Smooth muscle cell (in vitro differentiated cells): Measurements from ENCODE around the gene HS2ST1. TPM values are rescaled to one million over a fixed set of nuclear protein-coding genes. Genes with fewer than 3 reads are reported as not detected.

Source experiments
- DNase-seq: peaks from one replicate; lab custom pipeline; 2025; ENCODE audit not compliant: unreplicated experiment; lab: John Stamatoyannopoulos, UW
- H2AFZ ChIP-seq: fragments of 200-600 bp; sonication (generic); 2 replicates; pipeline ENCODE4 v1.6.0; 2016; ENCODE audit warnings: antibody characterized with exemption, low read depth, mild to moderate bottlenecking
- H3F3A ChIP-seq: fragments of 200-600 bp; sonication (generic); 2 replicates; pipeline ENCODE4 v1.6.0; 2017; ENCODE audit warnings: antibody characterized with exemption, low read depth
- H3K27ac ChIP-seq: fragments of 200-600 bp; sonication (generic); 2 replicates; pipeline ENCODE4 v1.5.1; 2016; ENCODE audit warnings: low read depth, mild to moderate bottlenecking
- H3K27me3 ChIP-seq: fragments of 200-600 bp; sonication (generic); 2 replicates; pipeline ENCODE4 v1.6.1; 2016; ENCODE audit warnings: low read depth, mild to moderate bottlenecking
- H3K36me3 ChIP-seq: fragments of 200-600 bp; sonication (generic); 2 replicates; pipeline ENCODE4 v1.5.1; 2016; ENCODE audit warnings: low read depth
- H3K4me1 ChIP-seq: fragments of 200-600 bp; sonication (generic); 2 replicates; pipeline ENCODE4 v1.5.1; 2016; ENCODE audit warnings: low read depth
- H3K4me2 ChIP-seq: fragments of 200-600 bp; sonication (generic); 2 replicates; pipeline ENCODE4 v1.6.0; 2016; ENCODE audit warnings: mild to moderate bottlenecking
- H3K4me3 ChIP-seq: fragments of 200-600 bp; sonication (generic); 2 replicates; pipeline ENCODE4 v1.5.1; 2016; ENCODE audit warnings: mild to moderate bottlenecking
- H3K79me2 ChIP-seq: fragments of 200-600 bp; sonication (generic); 2 replicates; pipeline ENCODE4 v1.6.0; 2016; ENCODE audit warnings: low read depth, mild to moderate bottlenecking
- H3K9ac ChIP-seq: fragments of 200-600 bp; sonication (generic); 2 replicates; pipeline ENCODE4 v1.6.0; 2016; ENCODE audit warnings: low read depth
- H3K9me3 ChIP-seq: fragments of 200-600 bp; sonication (generic); replicated peaks from 2 replicates; pipeline ENCODE4 v1.5.1; 2016; ENCODE audit warnings: low read depth
- H4K20me1 ChIP-seq: fragments of 200-600 bp; sonication (generic); 2 replicates; pipeline ENCODE4 v1.6.0; 2016; ENCODE audit warnings: low read depth
- WGBS: methylation state at CpG from one replicate; pipeline ENCODE4 v1.1.7; 2016; ENCODE audit warnings: low lambda C conversion rate; 5-methylcytosine and 5-hydroxymethylcytosine counted together
- polyA plus RNA-seq: library from polyadenylated mRNA; unstranded; fragments of >200 nt; fragmentation: Nextera tagmentation; extraction: Ambion mirVana; gene quantifications from 2 replicates; pipeline ENCODE4 v1.2.1, GENCODE V29; 2016
- total RNA-seq: library from RNA; depleted of rRNA; stranded (reverse); fragments of >200 nt; gene quantifications from 2 replicates; pipeline ENCODE4 v1.2.3, GENCODE V29; 2014
- TF ChIP-seq, protein P1 (sequence below): fragments of 200-600 bp; sonication (generic); IDR thresholded peaks from 2 replicates; pipeline ENCODE4 v1.5.1; 2017; ENCODE audit warnings: borderline replicate concordance, mild to moderate bottlenecking, antibody characterized with exemption; ENCODE audit not compliant: insufficient read depth, poor library complexity, severe bottlenecking

Gene HS2ST1
- total and polyA plus RNA-seq, 2 experiments from 2014 or later: 14.6 to 35.6 TPM

DNA sequence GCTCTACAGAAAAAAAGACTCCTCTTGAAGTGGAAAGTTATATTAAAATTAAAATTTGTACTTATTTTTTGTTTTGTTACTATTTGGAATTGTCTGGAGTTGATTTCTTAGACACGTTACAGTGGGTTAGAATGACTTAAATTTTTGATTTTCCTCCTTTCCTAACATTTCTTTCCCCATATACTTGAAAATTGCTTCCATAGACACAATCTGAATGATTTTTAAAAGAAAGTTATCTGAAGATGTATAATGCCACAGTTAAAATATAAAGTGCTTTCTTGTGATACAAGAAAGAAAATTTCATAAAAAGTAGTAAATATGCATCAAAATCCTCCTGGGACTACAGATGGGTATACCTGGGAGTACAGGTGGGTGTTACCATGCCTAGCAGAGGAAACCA lies 2.3 kb downstream of the HS2ST1 start:
- Histone ChIP-seq H3K4me1 (peaks cover 18% of the 10 kb centered on the region), H3K27ac (no peak overlapping the region), H3F3A (no peaks in the 10 kb centered on the region), H3K27me3 (no peaks in the 10 kb centered on the region), H3K9ac (no peak overlapping the region), H3K79me2 (peaks cover 88% of the 10 kb centered on the region), H2AFZ (no peak overlapping the region), H3K9me3 (peaks cover 3% of the 10 kb centered on the region), H3K4me2 (peak overlapping the region; percentile 86), H3K36me3 (no peaks in the 10 kb centered on the region), H3K4me3 (peak overlapping the region; percentile 83), H4K20me1 (peaks cover 35% of the 10 kb centered on the region)
- no peak for DNase-seq
- WGBS: 94% methylated on average over 1 of the region's 1 CpG
- TF ChIP-seq, protein P1, sequence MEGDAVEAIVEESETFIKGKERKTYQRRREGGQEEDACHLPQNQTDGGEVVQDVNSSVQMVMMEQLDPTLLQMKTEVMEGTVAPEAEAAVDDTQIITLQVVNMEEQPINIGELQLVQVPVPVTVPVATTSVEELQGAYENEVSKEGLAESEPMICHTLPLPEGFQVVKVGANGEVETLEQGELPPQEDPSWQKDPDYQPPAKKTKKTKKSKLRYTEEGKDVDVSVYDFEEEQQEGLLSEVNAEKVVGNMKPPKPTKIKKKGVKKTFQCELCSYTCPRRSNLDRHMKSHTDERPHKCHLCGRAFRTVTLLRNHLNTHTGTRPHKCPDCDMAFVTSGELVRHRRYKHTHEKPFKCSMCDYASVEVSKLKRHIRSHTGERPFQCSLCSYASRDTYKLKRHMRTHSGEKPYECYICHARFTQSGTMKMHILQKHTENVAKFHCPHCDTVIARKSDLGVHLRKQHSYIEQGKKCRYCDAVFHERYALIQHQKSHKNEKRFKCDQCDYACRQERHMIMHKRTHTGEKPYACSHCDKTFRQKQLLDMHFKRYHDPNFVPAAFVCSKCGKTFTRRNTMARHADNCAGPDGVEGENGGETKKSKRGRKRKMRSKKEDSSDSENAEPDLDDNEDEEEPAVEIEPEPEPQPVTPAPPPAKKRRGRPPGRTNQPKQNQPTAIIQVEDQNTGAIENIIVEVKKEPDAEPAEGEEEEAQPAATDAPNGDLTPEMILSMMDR: no peak

DNA sequence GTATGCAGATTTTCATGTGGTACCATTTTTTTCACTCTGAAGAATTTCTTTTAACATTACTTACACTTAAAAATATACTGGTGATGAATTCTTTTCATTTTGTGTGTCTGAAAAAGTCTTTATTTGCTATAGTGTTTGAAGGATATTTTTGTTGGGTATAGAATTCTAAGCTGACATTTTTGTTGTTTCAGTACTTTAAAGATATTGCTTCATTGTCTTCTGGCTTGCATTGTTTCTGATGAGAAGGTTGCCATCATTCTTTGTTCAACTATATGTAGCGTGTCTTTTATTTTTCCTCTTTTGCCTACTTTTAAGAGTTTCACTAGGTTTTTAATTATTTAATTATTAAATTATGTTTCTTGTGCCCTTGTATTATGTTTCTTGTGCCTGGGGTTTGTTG lies 8.0 kb downstream of the HS2ST1 start:
- H3F3A ChIP-seq: no peaks in the 10 kb centered on the region
- no peak overlapping the region for H2AFZ ChIP-seq
- H4K20me1 ChIP-seq: peaks cover 18% of the 10 kb centered on the region
- TF ChIP-seq, protein P1: no peak
- H3K27ac ChIP-seq: no peak overlapping the region
- H3K36me3 ChIP-seq: no peaks in the 10 kb centered on the region
- no peaks in the 10 kb centered on the region for H3K27me3 ChIP-seq
- no peak overlapping the region for H3K9ac ChIP-seq
- peaks cover 100% of the 10 kb centered on the region for H3K79me2 ChIP-seq
- H3K4me1 ChIP-seq: no peaks in the 10 kb centered on the region
- H3K4me3 ChIP-seq: no peak overlapping the region
- no peak overlapping the region for H3K4me2 ChIP-seq
- 97% methylated on average over 1 of the region's 1 CpG for WGBS
- DNase-seq: no peak
- H3K9me3 ChIP-seq: peaks cover 13% of the 10 kb centered on the region

DNA sequence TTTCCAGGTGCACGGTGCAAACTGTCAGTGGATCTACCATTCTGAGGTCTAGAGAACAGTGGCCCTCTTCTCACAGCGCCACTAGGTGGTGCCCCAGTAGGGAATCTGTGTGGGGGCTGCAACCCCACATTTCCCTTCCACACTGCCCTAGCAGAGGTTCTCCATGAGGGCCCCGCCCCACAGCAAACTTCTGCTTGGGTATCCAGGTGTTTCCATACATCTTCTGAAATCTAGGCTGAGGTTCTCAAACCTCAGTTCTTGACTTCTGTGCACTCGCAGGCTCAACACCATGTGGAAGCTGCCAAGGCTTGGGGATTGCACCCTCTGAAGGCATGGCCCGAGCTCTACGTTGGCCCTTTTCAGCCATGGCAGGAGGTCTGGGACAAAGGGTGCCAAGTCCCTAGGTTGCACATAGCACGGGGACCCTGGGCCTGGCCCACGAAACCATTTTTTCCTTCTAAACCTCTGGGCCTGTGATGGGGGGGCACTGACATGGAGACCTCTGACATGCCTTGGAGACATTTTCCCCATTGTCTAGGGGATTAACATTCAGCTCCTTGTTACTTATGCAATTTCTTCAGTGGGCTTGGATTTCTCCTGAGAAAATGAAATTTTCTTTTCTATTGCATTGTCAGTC lies 10.0 kb downstream of the HS2ST1 start:
- Histone ChIP-seq H3K79me2 (peaks cover 100% of the 10 kb centered on the region), H3F3A (no peaks in the 10 kb centered on the region), H3K27ac (no peak overlapping the region), H3K4me1 (no peaks in the 10 kb centered on the region), H4K20me1 (peaks cover 27% of the 10 kb centered on the region), H3K36me3 (no peaks in the 10 kb centered on the region), H3K27me3 (no peaks in the 10 kb centered on the region), H3K4me3 (no peak overlapping the region), H3K9ac (no peak overlapping the region), H3K9me3 (peaks cover 13% of the 10 kb centered on the region), H2AFZ (no peak overlapping the region), H3K4me2 (no peak overlapping the region)
- no peak for DNase-seq
- TF ChIP-seq, protein P1: no peak
- WGBS: 100% methylated on average over 8 of the region's 8 CpGs

DNA sequence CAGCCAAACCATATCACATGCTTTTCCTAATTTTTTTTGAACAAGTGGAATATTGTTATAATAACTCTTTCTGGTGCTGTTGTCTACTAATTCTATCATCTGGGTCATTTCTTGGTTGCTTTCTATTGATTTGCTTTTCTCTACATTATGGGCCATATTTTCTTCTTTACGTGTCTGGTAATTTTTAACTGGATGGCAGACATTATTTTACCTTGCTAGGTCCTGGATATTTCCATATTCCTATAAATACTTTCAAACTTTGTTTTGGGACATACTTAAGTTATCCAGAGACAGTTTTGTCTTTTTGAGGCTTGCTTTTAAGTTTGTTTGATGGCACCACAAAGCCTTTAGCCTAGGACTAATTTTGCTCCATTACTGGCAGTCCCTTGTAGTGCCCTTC lies 11.3 kb downstream of the HS2ST1 start:
- Histone ChIP-seq H3F3A (no peaks in the 10 kb centered on the region), H3K4me3 (no peak overlapping the region), H3K36me3 (no peaks in the 10 kb centered on the region), H3K27me3 (no peaks in the 10 kb centered on the region), H4K20me1 (peaks cover 21% of the 10 kb centered on the region), H3K79me2 (peaks cover 100% of the 10 kb centered on the region), H3K4me1 (no peaks in the 10 kb centered on the region), H3K4me2 (no peak overlapping the region), H3K9me3 (peaks cover 13% of the 10 kb centered on the region), H2AFZ (no peak overlapping the region), H3K27ac (no peak overlapping the region), H3K9ac (no peak overlapping the region)
- WGBS: 94% methylated on average over 1 of the region's 1 CpG
- no peak for DNase-seq
- TF ChIP-seq, protein P1: no peak
